IMR-90 (cell line): ENCODE results near the gene RPL35. TPM values are rescaled to one million over a fixed set of nuclear protein-coding genes. Genes with fewer than 3 reads are reported as not detected.

Source experiments
- ATAC-seq: fragments of 200-7000 bp; cut with Tn5 transposase; 2 replicates; pipeline ENCODE4 v1.9.1; 2020; ENCODE audit warnings: low read depth, mild to moderate bottlenecking, moderate library complexity
- BruUV-seq: library from RNA; stranded (reverse); fragments of 400-500 nt; replicated peaks from 2 replicates; lab custom pipeline; 2021; lab: Mats Ljungman, UMichigan
- CTCF ChIA-PET: fragments of 300-600 bp; formaldehyde crosslinking; extraction: SDS; loops from one replicate; lab custom pipeline; 2021; ENCODE audit warnings: antibody characterized with exemption; lab: Yijun Ruan, JAX
- POLR2A ChIA-PET: fragments of 300-600 bp; sonication (Branson Sonifier 250); formaldehyde crosslinking; loops from one replicate; lab custom pipeline; 2022; ENCODE audit warnings: antibody characterized with exemption; ENCODE audit not compliant: unreplicated experiment; lab: Charles Lee
- DNase-seq: peaks from one replicate; pipeline ENCODE4 v3.0.0; 2013
- H2AFZ ChIP-seq: replicated peaks from 2 replicates; pipeline ENCODE3; 2013; ENCODE audit warnings: low read length, mild to moderate bottlenecking; ENCODE audit not compliant: poor library complexity
- H2AK5ac ChIP-seq: 2 replicates; pipeline ENCODE4 v1.6.1; 2013; ENCODE audit warnings: low read depth, low read length, inconsistent platforms
- H2AK9ac ChIP-seq: replicated peaks from 2 replicates; pipeline ENCODE3; 2013; ENCODE audit warnings: mild to moderate bottlenecking, low read depth, low read length, moderate library complexity; ENCODE audit not compliant: poor library complexity
- H2BK120ac ChIP-seq: 2 replicates; pipeline ENCODE4 v1.6.1; 2013; ENCODE audit warnings: low read depth, low read length, inconsistent platforms
- H2BK15ac ChIP-seq: 3 replicates; pipeline ENCODE4 v1.6.1; 2013; ENCODE audit warnings: low read depth, low read length, inconsistent platforms
- H2BK20ac ChIP-seq: 2 replicates; pipeline ENCODE4 v1.6.1; 2013; ENCODE audit warnings: low read depth, mild to moderate bottlenecking, inconsistent platforms, low read length, moderate library complexity
- H2BK5ac ChIP-seq: 2 replicates; pipeline ENCODE4 v1.6.1; 2013; ENCODE audit warnings: mild to moderate bottlenecking, low read depth, low read length, inconsistent platforms; ENCODE audit not compliant: poor library complexity, severe bottlenecking
- H3K14ac ChIP-seq: replicated peaks from 2 replicates; pipeline ENCODE4 v1.6.1; 2013; ENCODE audit warnings: low read depth, low read length, inconsistent platforms
- H3K18ac ChIP-seq: 2 replicates; pipeline ENCODE4 v1.6.1; 2013; ENCODE audit warnings: low read depth, low read length, control low read depth
- H3K23ac ChIP-seq: 2 replicates; pipeline ENCODE4 v1.6.1; 2013; ENCODE audit warnings: low read depth, low read length, inconsistent platforms
- H3K27ac ChIP-seq: 2 replicates; pipeline ENCODE4 v1.5.1; 2013; ENCODE audit warnings: mild to moderate bottlenecking, control low read depth, low read length; ENCODE audit not compliant: insufficient read depth
- H3K27me3 ChIP-seq: 2 replicates; pipeline ENCODE4 v1.6.1; 2013; ENCODE audit warnings: low read length; ENCODE audit not compliant: control insufficient read depth, insufficient read depth
- H3K36me3 ChIP-seq: 2 replicates; pipeline ENCODE4 v1.6.1; 2013; ENCODE audit warnings: low read length, mixed read lengths; ENCODE audit not compliant: control insufficient read depth, insufficient read depth
- H3K4ac ChIP-seq: 2 replicates; pipeline ENCODE4 v1.6.1; 2013; ENCODE audit warnings: low read depth, low read length, inconsistent platforms
- H3K4me1 ChIP-seq: 2 replicates; pipeline ENCODE4 v1.6.1; 2013; ENCODE audit warnings: low read length, mixed read lengths; ENCODE audit not compliant: control insufficient read depth, insufficient read depth
- H3K4me2 ChIP-seq: 2 replicates; pipeline ENCODE4 v1.6.1; 2013; ENCODE audit warnings: low read depth, mild to moderate bottlenecking, control low read depth, low read length, moderate library complexity
- H3K4me3 ChIP-seq: 2 replicates; pipeline ENCODE4 v1.5.1; 2013; ENCODE audit warnings: low read depth, mild to moderate bottlenecking, control low read depth, low read length, moderate library complexity; ENCODE audit not compliant: insufficient read depth
- H3K56ac ChIP-seq: 2 replicates; pipeline ENCODE4 v1.6.1; 2013; ENCODE audit warnings: low read length, inconsistent platforms; ENCODE audit not compliant: insufficient read depth; ENCODE audit errors: extremely low read depth
- H3K79me1 ChIP-seq, 2 experiments: 2 replicates each; pipeline ENCODE4 v1.6.1; 2013; ENCODE audit warnings: low read length in 2 of 2, inconsistent platforms in 1 of 2, low read depth in 1 of 2
- H3K9ac ChIP-seq: 2 replicates; pipeline ENCODE4 v1.6.1; 2013; ENCODE audit warnings: low read depth, low read length, control low read depth
- H3K9me1 ChIP-seq: 2 replicates; pipeline ENCODE4 v1.6.1; 2013; ENCODE audit warnings: low read length, inconsistent platforms; ENCODE audit not compliant: insufficient read depth
- H3K9me3 ChIP-seq: 2 replicates; pipeline ENCODE4 v1.6.1; 2013; ENCODE audit warnings: low read length; ENCODE audit not compliant: control insufficient read depth, insufficient read depth
- H4K20me1 ChIP-seq: 2 replicates; pipeline ENCODE4 v1.6.1; 2013; ENCODE audit warnings: low read length, inconsistent platforms; ENCODE audit not compliant: insufficient read depth
- H4K5ac ChIP-seq: 2 replicates; pipeline ENCODE4 v1.6.1; 2013; ENCODE audit warnings: mild to moderate bottlenecking, low read depth, low read length, control low read depth
- H4K8ac ChIP-seq, 2 experiments: 2 replicates each; pipeline ENCODE4 v1.6.1; 2013; ENCODE audit warnings: low read depth in 2 of 2, low read length in 2 of 2, control low read depth in 1 of 2, inconsistent platforms in 1 of 2
- H4K91ac ChIP-seq: 2 replicates; pipeline ENCODE4 v1.6.1; 2013; ENCODE audit warnings: low read depth, low read length, inconsistent platforms; ENCODE audit not compliant: insufficient read depth
- CEBPB ChIP-seq: IDR thresholded peaks from 2 replicates; pipeline ENCODE4 v1.6.1; 2012; ENCODE audit warnings: low read depth, low read length, improper control_type of control experiment
- MXI1 ChIP-seq: IDR thresholded peaks from 2 replicates; pipeline ENCODE4 v1.6.1; 2012; ENCODE audit warnings: low read depth, mild to moderate bottlenecking, low read length, moderate library complexity, borderline replicate concordance
- RAD21 ChIP-seq: IDR thresholded peaks from 2 replicates; pipeline ENCODE4 v1.6.1; 2012; ENCODE audit warnings: low read length, improper control_type of control experiment
- RFX5 ChIP-seq: IDR thresholded peaks from 2 replicates; pipeline ENCODE4 v1.8.0; 2012; ENCODE audit warnings: low read depth, mild to moderate bottlenecking, low read length, moderate library complexity
- SMC3 ChIP-seq: fragments of 150-350 bp; IDR thresholded peaks from 2 replicates; pipeline ENCODE4 v1.6.1; 2016; ENCODE audit warnings: low read depth, mild to moderate bottlenecking, antibody characterized with exemption, low read length, moderate library complexity
- WGBS, 2 experiments: methylation state at CpG; one replicate each; pipeline versions ENCODE4 v1.1.5 to v1.1.7; 2013; ENCODE audit warnings: missing lambda C conversion rate in 2 of 2; ENCODE audit not compliant: insufficient read length in 1 of 2; ENCODE audit errors: extremely low coverage in 2 of 2; 5-methylcytosine and 5-hydroxymethylcytosine counted together
- dilution Hi-C: fragments of 300-500 bp; cut with HindIII; formaldehyde crosslinking; loops from one replicate; pipeline ENCODE4 v1.14.3; 2018; ENCODE audit warnings: low sequenced_read_pairs; ENCODE audit not compliant: unreplicated experiment
- in situ Hi-C: fragments of 300-500 bp; cut with MboI; formaldehyde crosslinking; loops from 3 replicates; pipeline ENCODE4 v1.14.3; 2019; ENCODE audit warnings: low sequenced_read_pairs, inconsistent platforms, mixed read lengths
- intact Hi-C: fragments of 100-400 bp; cut with micrococcal nuclease; formaldehyde crosslinking; loops from 2 replicates; pipeline ENCODE4 v1.10.0; 2022
- polyA plus RNA-seq, 3 experiments: library from polyadenylated mRNA; depleted of rRNA; stranded (reverse); fragments of >200 nt; gene quantifications; 2 replicates each; pipeline ENCODE4 v1.2.3, GENCODE V29; 2012; ENCODE audit warnings: low replicate concordance in 1 of 3
- total RNA-seq: library from RNA; depleted of rRNA; stranded (reverse); fragments of >200 nt; gene quantifications from 2 replicates; pipeline ENCODE4 v1.2.3, GENCODE V29; 2012

The RPL35 gene
- total and polyA plus RNA-seq, 2 of the 4 experiments (the other 2 are of a cell fraction): 881 to 1,650 TPM

GRCh38 chr9:124858330-124859046 is 3.3 kb downstream of the RPL35 start (continued):
- TF ChIP-seq RFX5: no peak

GRCh38 chr9:124857533-124858162 is 4.1 kb downstream of the RPL35 start:
- Histone ChIP-seq H3K4ac (no peak overlapping the region), H3K9me3 (no peaks in the 10 kb centered on the region), H3K9ac (no peak overlapping the region), H3K23ac (no peak overlapping the region), H2BK5ac (no peak overlapping the region), H3K4me3 (no peak overlapping the region), H3K9me1 (peaks cover 4% of the 10 kb centered on the region; the same call in 1 of the 2 replicates), H2AK9ac (no peak overlapping the region), H4K8ac (no peak overlapping the region), H3K56ac (no peak overlapping the region), H3K36me3 (peaks cover 49% of the 10 kb centered on the region), H2AK5ac (no peak overlapping the region), H2BK120ac (no peak overlapping the region), H3K4me2 (no peak overlapping the region), H2AFZ (no peak overlapping the region), H2BK20ac (no peak overlapping the region), H3K27ac (no peak overlapping the region), H3K4me1 (peaks cover 9% of the 10 kb centered on the region), H3K27me3 (no peaks in the 10 kb centered on the region), H4K91ac (no peak overlapping the region), H4K20me1 (peaks cover 62% of the 10 kb centered on the region), H4K5ac (no peak overlapping the region), H3K14ac (no peak overlapping the region), H3K18ac (no peak overlapping the region), H3K79me1 (peaks cover 13 to 41% of the 10 kb centered on the region in 2 experiments), H2BK15ac (no peak overlapping the region)
- intact Hi-C loops (loop anchor here (10.0 kb wide), 1 partner anchor 243 kb away; no protein-coding TSS in a partner anchor), in situ Hi-C loops (no loop called here), dilution Hi-C loops (no loop called here)
- TF ChIP-seq SMC3: no peak
- TF ChIP-seq MXI1: no peak
- no peak for TF ChIP-seq RAD21
- no peak for TF ChIP-seq RFX5
- TF ChIP-seq CEBPB: no peak
- 95% methylated on average over 18 of the region's 24 CpGs; no CpG with 5 or more reads in 1 of the 2 experiments for WGBS, 2 experiments
- DNase-seq: no peak
- BruUV-seq: no TSS peak
- CTCF ChIA-PET: no interaction called here
- POLR2A ChIA-PET: no interaction called here
- ATAC-seq: no peak
